ENCODE measurements around the gene NDUFS8.
"Not testable (repeated sequence)": the region's sequence is repeated elsewhere in the genome, so short reads cannot be mapped to it uniquely, and the experiment has no call there.

NDUFS8 gene

GRCh38 chr11:68030318-68031143 is at the start of gene NDUFS8:
Gene NDUFS8 (plus strand): TSS chr11:68030681. CDS start chr11:68032152, 1,471 bp downstream.
- peak; percentile 99 for DNase-seq (ENCODE audit: low spot score)

DNA sequence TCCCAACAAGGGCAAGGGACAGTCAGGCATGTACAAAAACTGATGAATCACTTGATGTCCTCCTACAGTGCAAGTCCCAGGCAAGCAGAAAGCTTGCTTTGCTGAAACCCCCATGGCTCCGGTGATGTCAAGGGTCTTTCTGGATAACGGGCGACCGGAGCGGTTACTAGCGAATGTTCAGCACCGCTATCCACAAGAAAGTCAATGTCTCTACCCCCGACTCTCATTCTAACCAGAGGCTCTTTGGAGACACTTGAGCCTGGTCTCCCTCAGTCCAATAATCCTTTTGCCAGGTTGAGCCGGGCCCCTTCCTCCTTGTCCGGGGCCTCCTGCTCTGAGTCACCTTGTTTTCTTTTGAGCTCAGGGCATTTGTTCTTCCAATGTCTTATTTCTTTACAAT is 49.3 kb upstream of the NDUFS8 start:
- not testable (repeated sequence) for DNase-seq (ENCODE audit: low spot score)

DNA sequence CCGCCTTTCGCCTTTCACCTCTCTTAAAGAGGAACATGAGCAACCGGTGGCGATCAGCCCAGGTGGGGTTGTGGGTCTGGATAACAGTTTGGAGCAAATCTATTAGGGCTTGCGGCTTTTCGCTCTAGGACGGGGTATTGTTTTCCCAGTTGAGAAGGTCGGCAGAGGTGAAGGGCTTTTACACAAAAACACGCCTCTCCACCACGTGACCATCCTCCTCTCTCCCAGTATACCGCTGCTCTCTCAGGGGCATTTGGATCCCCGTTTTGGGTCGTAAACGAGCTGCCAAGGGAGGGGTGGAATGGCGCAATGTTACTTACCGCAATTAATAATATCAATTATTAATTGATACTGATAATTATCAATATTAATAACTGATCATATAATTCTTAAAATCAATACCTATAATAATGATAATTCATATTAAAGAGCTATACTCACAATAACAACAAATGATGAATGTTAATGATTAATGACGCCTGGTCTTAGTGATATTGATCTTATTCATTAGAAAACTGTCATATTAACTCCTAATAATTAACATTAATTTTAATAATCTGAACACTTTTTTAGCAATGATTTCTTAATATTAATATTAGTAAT is 48.1 kb upstream of the NDUFS8 start:
- DNase-seq (ENCODE audit: low spot score) = not testable (repeated sequence)

GRCh38 chr11:67983951-67984350 is 46.5 kb upstream of the NDUFS8 start:
- no peak for DNase-seq (ENCODE audit: low spot score)

GRCh38 chr11:67985302-67985701 is 45.2 kb upstream of the NDUFS8 start:
- DNase-seq (ENCODE audit: low spot score) = not testable (repeated sequence)

DNA sequence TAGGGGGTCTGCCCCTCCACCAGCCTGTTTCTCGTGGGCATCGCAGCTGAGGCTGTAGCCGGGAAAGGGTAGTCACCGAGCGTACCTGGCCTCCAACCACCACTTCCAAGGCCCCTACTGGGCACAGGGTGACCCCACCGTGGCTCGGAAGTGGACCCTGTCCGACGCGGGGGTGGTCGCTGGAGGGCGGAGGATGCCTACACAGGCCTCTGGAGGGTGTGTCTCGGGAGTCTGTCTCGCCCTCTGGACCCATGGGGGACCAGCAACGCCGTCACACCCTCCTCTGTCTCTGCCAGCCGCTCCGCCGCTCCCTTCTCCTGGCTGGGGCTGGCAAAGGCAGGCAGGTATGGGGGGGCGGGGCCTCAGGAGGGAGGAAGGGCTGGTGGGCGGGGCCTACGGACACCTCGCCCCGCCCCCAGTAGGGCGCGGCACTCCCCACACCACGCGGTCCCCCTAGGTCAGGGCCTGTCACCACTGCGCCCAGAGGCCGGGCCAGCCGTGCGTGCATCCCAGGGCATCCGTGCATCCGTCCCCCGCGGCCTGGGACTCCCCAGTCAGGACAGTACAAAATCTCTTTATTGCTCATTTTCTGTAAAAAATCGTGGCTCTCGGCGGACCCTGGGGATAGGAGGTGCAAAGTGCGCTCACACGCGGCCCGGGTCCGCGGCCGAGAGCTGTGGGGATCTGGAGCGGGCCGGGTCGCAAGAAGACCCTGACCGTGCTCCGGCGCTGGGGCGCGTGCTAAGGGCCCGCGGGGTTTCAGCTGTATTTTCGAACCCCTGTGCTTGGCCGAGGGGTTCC is 39.7 kb upstream of the NDUFS8 start:
- DNase-seq (ENCODE audit: low spot score) = not testable (repeated sequence)

DNA sequence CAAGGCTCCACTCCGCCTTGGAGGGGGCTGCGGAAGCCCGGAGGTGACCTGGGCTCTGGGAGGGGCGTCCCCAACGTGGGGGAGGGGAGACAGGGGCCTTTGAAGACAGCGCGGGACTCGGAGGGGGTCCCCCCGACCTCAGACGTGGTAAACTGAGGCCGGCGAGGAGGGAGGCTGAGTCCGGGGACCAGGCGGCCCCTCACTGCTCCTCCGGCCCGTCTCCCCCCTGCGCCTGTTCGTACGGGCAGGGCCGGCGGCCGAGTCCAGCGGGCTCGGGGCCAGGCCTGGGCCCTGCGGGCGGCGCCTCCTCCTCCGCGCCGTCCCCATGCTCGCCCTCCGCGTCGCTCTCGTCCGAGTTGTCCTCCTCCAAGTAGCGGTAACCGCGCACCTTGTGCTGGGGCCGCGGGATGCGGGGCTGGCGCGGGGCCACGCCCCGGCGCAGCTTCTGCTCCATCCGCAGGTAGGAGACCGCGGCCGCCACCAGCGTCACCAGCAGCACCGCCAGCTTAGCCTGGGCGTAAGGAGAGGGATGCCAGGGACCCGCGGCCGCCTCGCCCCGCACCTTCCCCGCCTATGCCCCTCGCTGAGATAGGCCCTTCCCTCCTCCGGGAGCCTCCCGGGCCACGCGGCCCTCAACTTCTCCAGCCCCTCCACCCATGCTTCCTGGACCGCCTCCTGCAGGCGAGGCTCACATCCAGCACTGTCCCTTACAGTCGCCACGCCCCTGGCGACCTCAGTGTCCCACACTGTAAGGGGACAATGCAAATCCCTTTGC is 38.9 kb upstream of the NDUFS8 start:
- not testable (repeated sequence) for DNase-seq (ENCODE audit: low spot score)

- peak; percentile 53 for DNase-seq (ENCODE audit: low spot score)
Measured at GRCh38 chr11:67993821-67994220, 36.7 kb upstream of the NDUFS8 start.

DNA sequence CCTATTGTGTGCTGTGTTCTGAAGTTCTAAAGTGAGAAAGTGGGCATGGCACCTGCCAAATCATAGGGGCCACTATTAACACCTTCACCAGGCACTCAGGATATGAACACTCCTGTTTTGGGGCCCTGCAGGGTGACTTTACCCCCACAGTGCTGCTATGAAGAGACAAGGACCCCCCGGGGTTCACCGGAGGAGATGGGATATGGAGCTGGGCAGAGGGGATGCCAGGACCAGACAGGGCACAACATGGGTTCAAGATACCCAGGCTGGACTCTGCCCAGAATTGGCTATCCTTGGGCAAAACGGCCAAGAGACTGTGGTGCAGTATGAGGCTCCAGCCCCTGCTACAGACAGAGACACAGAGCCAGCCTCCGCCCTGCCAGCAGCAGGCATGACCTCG is 36.1 kb upstream of the NDUFS8 start:
- DNase-seq (ENCODE audit: low spot score) = not testable (repeated sequence)

- DNase-seq (ENCODE audit: low spot score) = not testable (repeated sequence)
Measured at GRCh38 chr11:67995129-67995528, 35.4 kb upstream of the NDUFS8 start.

- not testable (repeated sequence) for DNase-seq (ENCODE audit: low spot score)
Measured at GRCh38 chr11:67995579-67995978, 34.9 kb upstream of the NDUFS8 start.

DNA sequence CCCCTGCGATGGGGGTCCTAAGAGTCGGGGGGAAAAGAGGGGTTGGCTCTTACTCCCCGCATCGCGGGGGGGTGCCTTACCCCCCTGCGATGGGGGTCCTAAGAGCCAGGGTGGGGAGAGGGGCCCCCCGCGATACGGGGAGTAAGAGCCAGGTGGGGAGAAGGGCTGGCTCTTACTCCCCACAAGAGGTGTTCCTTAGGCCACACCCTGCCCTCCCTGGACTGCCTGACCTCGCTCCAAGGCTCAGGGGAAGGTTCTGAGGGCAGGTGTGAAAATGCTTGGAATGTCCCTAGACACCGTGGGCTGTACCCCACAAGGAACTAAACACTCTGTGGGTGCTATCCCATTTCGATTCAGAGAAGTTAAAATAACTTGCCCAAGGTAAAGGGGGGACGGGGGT is 34.4 kb upstream of the NDUFS8 start:
- no peak for DNase-seq (ENCODE audit: low spot score)

DNA sequence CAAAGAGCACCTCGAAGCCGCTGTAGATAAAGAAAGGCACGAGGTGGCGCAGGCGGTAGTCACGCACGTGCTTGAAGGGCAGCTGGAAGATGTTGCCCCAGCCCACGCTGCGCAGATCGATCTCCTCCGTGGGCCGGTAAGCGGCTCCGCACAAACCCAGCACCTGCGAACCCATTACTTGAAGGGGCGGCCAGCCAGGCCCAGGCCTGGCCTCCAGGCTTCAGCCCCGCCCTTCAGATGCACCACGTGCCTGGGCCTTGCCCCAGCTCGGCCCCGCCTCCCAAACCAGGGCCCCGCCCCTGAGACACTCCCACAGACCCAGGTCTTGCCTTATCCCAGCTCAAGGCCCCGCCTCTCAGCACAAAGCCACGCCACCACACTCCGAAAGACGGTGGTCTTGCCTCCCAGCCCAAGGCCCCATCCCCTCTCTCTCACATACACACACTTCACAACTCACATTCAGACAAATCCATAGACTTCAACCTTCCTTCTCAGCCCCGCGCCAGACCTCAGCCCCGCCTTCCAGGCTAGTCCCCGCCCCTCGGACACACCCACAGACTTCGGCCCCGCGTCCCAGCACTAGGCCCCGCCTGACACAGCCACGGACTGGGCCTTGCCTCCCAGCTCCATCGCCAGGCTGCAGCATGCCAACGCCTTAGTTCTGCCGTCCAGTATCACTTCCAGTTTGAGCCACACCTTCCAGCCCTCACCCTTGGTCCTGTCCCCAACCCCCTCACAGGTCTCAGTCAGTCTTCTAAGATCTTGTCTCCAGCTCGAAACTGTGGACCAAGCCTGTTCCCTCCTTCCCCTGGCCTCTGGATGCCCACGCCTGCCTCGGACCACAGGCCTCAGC is 33.6 kb upstream of the NDUFS8 start:
- DNase-seq (ENCODE audit: low spot score) = peak; percentile 91

DNA sequence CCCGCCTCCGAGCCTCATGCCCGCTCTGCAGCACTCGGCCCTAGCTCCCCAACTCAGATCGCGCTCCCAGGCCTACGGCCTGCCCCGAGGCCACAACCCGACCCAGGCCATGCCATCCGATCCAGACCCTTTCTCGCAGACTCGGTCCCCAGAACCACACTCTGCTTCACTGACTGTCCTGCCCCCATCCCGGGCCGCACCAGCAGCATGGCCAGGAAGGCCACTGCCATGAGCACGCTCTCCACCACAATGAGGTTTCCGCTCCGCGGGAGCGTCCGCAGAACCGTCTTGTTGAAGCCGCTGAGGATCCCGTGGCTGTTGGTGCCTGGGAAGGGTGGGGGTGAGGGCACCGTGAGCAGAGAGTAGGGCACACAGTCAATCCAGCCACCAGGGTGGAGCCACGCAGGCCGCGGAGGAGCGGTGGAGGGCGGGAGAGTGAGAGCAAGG is 33.0 kb upstream of the NDUFS8 start:
- DNase-seq (ENCODE audit: low spot score) = no peak

DNA sequence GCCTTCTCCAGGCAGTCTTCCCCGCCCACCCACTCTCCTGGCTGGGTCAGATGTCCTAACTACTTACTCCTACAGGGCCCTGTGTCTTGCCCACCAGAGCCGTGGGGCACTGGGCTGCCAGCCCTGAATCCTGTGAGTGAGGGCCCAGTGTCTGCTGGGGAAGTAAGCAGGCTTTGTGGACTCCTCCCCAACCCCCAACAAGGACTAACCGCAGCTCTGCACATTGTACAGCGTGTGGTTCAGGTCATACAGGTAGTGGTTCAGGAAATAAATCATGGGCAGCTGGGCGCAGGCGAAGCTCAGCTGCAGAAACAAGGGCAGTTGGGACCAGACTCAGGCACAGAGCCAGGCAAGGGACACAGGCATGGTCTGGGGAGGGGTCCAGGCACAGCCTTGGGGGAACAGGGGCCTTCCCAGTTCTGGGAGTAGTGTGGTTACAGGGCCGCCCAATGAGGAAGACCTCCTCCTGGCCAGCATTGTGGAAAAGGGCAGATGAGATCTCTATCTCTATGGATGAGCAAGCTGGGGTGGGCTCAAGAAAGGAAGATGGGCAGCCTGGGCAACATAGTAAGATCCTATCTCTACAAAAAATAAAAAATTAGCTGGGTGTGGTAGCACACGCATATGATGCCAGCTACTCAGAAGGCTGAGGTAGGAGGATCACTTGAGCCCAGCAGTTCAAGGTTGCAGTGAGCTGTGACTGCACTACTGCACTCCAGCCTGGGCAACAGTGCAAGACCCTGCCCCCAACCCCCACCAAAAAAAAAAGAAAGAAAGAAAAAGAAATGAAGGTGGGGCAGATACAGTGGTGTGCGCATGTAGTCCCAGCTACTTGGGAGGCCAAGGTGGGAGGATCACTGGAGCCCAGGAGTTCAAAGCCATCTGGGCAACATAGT is 32.1 kb upstream of the NDUFS8 start:
- no peak for DNase-seq (ENCODE audit: low spot score)

DNA sequence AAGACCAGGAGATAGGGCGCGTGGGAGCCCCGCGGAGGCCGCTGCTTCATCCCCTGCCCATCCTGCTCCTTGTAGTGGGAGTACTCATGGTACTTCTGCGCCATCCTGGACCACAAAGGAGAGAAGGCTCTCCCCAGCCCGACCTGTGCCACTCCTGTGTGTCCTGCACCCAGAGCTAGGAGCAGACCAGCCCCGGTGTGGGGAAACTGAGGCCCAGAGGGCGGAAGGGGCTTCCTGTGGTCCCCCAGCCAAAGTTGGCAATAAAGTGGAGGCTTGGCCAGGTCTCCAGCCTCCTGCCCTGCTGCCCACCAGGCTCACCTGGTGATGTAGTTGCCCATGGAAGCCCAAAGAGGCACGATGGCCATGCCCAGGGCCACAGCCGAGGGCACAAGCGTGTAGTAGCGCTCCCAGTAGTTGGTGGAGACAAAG is 31.3 kb upstream of the NDUFS8 start:
- no peak for DNase-seq (ENCODE audit: low spot score)

DNA sequence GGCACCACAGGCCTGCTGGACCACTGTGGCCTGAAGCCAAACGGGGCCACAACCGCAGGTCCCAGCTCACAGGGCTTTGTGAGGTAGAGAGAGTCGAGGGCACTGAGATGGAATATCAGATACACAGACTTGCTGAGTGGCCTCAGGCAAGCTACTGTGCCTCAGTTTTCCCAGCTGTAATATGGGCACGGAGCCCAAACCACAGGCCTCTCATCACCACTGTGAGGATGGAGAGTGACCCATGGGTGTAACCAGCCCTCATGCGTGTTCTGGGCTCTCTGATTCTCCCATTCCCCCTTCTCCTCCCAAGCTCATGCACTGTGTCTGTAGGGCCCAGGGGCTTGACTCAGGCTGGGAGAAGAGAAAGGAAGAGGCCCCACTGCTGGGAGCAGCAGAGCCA is 30.8 kb upstream of the NDUFS8 start:
- DNase-seq (ENCODE audit: low spot score) = no peak

GRCh38 chr11:68002575-68002937 is 27.9 kb upstream of the NDUFS8 start:
- DNase-seq (ENCODE audit: low spot score) = no peak

DNA sequence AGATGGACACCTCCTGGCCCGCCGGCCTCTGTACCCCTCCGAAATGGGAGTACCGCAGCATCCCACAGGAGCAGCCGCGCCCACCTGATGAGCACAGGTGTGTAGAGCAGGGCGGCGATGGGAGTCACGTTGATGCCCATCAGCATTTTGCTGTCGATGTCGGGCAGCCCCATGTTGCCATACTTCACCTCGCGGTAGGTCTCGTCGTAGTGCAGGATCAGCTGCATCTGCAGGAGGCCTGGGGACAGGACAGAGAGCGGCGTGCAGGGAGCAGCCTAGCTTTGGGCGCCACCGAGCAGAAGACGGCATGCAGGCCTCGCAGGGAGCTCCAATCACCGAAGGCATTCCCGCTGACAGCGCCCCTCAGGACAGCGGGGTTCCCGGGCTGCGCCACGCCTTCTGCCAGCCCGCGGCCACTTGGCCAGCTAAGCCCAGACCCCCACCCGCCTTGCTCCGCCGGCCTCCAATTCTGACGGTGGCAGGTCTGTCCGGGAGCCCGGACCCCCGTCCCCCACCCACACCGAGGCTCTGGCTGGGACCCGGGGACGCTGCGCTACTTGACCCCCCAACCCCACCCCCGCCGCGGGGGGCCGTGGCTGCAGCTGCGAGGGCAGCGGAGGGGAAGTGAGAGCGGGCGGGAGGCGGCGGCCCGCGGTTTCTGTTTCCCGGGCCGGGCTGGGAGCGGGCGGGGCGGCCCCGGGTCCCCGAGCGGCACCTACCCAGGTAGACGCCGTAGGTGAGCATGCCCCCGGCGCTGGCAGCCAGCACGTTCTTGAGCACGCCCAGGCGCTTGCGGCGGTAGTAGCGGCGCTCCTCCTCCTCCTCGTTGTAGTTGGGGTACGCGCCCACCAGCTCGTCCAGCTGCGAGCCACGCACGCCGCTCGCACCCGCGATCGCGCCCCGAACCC is 27.3 kb upstream of the NDUFS8 start:
- no peak for DNase-seq (ENCODE audit: low spot score)

Data from hematopoietic multipotent progenitor cell treated with erythropoietin and hydrocortisone succinate and interleukin-3 and kit ligand, for 17 days (in vitro differentiated cells).